Measurements from ENCODE around the gene ARHGAP42.

Gene ARHGAP42

GRCh38 chr11:100970283-100971164, 283.4 kb downstream of the ARHGAP42 start:
- no peak overlapping the region for H2AFZ ChIP-seq (ENCODE audit: low read depth, low read length)
- no peak for ATAC-seq (ENCODE audit: insufficient read depth, low read depth)
- H3K27me3 ChIP-seq (ENCODE audit: insufficient read depth, low read length, poor library complexity) = no peaks in the 10 kb centered on the region
- no peak overlapping the region for H3K4me3 ChIP-seq (ENCODE audit: low read depth in 1 of 2, low read length in 2 of 2)
- no peaks in the 10 kb centered on the region for H3K4me1 ChIP-seq (ENCODE audit: insufficient read depth, low read length)
- no peak overlapping the region for H3K27ac ChIP-seq (ENCODE audit: low read length)
- no peak overlapping the region for H3K4me2 ChIP-seq (ENCODE audit: insufficient read depth, low read length)
- no peaks in the 10 kb centered on the region for H4K20me1 ChIP-seq (ENCODE audit: insufficient read depth, low read length)
- H3K9me3 ChIP-seq (ENCODE audit: insufficient read depth, low read length, severe bottlenecking) = peaks cover 5% of the 10 kb centered on the region
- no peak overlapping the region for H3K9ac ChIP-seq (ENCODE audit: low read depth, low read length)
- TF ChIP-seq CTCF (IDR thresholded peaks at IDR 0.05; ENCODE audit: borderline replicate concordance, extremely low read depth, low read length, poor library complexity, severe bottlenecking) (no peak), EZH2 (IDR thresholded peaks at IDR 0.05; ENCODE audit: borderline replicate concordance, low read depth, low read length, severe bottlenecking) (no peak)
- no peak for DNase-seq
- H3K79me2 ChIP-seq (ENCODE audit: insufficient read depth, low read length) = no peaks in the 10 kb centered on the region
- H3K36me3 ChIP-seq (ENCODE audit: insufficient read depth, low read length) = no peaks in the 10 kb centered on the region

GRCh38 chr11:100972046-100972445, 285.0 kb downstream of the ARHGAP42 start:
- Histone ChIP-seq H2AFZ (ENCODE audit: low read depth, low read length) (no peak overlapping the region), H3K4me2 (ENCODE audit: insufficient read depth, low read length) (no peak overlapping the region), H3K36me3 (ENCODE audit: insufficient read depth, low read length) (0 out of 2 replicates have a peak, but pooled peaks cover 8% of the 10 kb centered on the region), H3K27me3 (ENCODE audit: insufficient read depth, low read length, poor library complexity) (no peaks in the 10 kb centered on the region), H3K4me3 (ENCODE audit: low read depth in 1 of 2, low read length in 2 of 2) (no peak overlapping the region), H3K79me2 (ENCODE audit: insufficient read depth, low read length) (no peaks in the 10 kb centered on the region), H3K9me3 (ENCODE audit: insufficient read depth, low read length, severe bottlenecking) (peaks cover 5% of the 10 kb centered on the region), H4K20me1 (ENCODE audit: insufficient read depth, low read length) (no peaks in the 10 kb centered on the region), H3K4me1 (ENCODE audit: insufficient read depth, low read length) (no peaks in the 10 kb centered on the region), H3K27ac (ENCODE audit: low read length) (no peak overlapping the region), H3K9ac (ENCODE audit: low read depth, low read length) (no peak overlapping the region)
- DNase-seq (no peak), ATAC-seq (ENCODE audit: insufficient read depth, low read depth) (no peak)
- TF ChIP-seq EZH2 (IDR thresholded peaks at IDR 0.05; ENCODE audit: borderline replicate concordance, low read depth, low read length, severe bottlenecking) (no peak), CTCF (IDR thresholded peaks at IDR 0.05; ENCODE audit: borderline replicate concordance, extremely low read depth, low read length, poor library complexity, severe bottlenecking) (no peak)

- DNase-seq (no peak), ATAC-seq (ENCODE audit: insufficient read depth, low read depth) (no peak)
- Histone ChIP-seq H4K20me1 (ENCODE audit: insufficient read depth, low read length) (no peaks in the 10 kb centered on the region), H3K4me1 (ENCODE audit: insufficient read depth, low read length) (no peaks in the 10 kb centered on the region), H3K9ac (ENCODE audit: low read depth, low read length) (no peak overlapping the region), H3K36me3 (ENCODE audit: insufficient read depth, low read length) (0 out of 2 replicates have a peak, but pooled peaks cover 8% of the 10 kb centered on the region), H3K27me3 (ENCODE audit: insufficient read depth, low read length, poor library complexity) (no peaks in the 10 kb centered on the region), H3K79me2 (ENCODE audit: insufficient read depth, low read length) (no peaks in the 10 kb centered on the region), H3K9me3 (ENCODE audit: insufficient read depth, low read length, severe bottlenecking) (no peaks in the 10 kb centered on the region), H3K4me3 (ENCODE audit: low read depth in 1 of 2, low read length in 2 of 2) (no peak overlapping the region), H3K27ac (ENCODE audit: low read length) (no peak overlapping the region), H3K4me2 (ENCODE audit: insufficient read depth, low read length) (no peak overlapping the region), H2AFZ (ENCODE audit: low read depth, low read length) (no peak overlapping the region)
- no peak for TF ChIP-seq EZH2 (IDR thresholded peaks at IDR 0.05; ENCODE audit: borderline replicate concordance, low read depth, low read length, severe bottlenecking)
- no peak for TF ChIP-seq CTCF (IDR thresholded peaks at IDR 0.05; ENCODE audit: borderline replicate concordance, extremely low read depth, low read length, poor library complexity, severe bottlenecking)
Observed at GRCh38 chr11:100978442-100978841, 291.4 kb downstream of the ARHGAP42 start.

Measured in DND-41 (cell line).